A673 (cell line): ENCODE results near the gene AP3S2. TPM values are rescaled to one million over a fixed set of nuclear protein-coding genes. Genes with fewer than 3 reads are reported as not detected.

Source experiments
- BruUV-seq: library from RNA; stranded (reverse); fragments of 400-500 nt; replicated peaks from 2 replicates; lab custom pipeline; 2021; lab: Mats Ljungman, UMichigan
- CTCF ChIA-PET: fragments of 300-600 bp; sonication (Branson Sonifier 250); formaldehyde crosslinking; loops from one replicate; lab custom pipeline; 2022; ENCODE audit warnings: antibody characterized with exemption; lab: Charles Lee
- POLR2A ChIA-PET: fragments of 300-600 bp; sonication (Branson Sonifier 250); formaldehyde crosslinking; loops from one replicate; lab custom pipeline; 2022; ENCODE audit warnings: antibody characterized with exemption; ENCODE audit not compliant: low non-redundant PET; lab: Charles Lee
- DNase-seq: peaks from one replicate; pipeline ENCODE4 v3.0.0-alpha.2; 2015; ENCODE audit warnings: low spot score
- H3K27ac ChIP-seq: fragments of 200-600 bp; sonication (generic); 2 replicates; pipeline ENCODE4 v1.5.1; 2016; ENCODE audit warnings: mixed run types, low read depth, mild to moderate bottlenecking, mixed read lengths, antibody characterized with exemption, low read length; ENCODE audit not compliant: poor library complexity, severe bottlenecking
- H3K27me3 ChIP-seq: fragments of 200-600 bp; sonication (generic); replicated peaks from 2 replicates; pipeline ENCODE4 v1.6.1; 2017; ENCODE audit warnings: mixed run types, low read depth, mild to moderate bottlenecking, mixed read lengths, antibody characterized with exemption, low read length; ENCODE audit not compliant: insufficient read depth, poor library complexity
- H3K36me3 ChIP-seq: fragments of 200-600 bp; sonication (generic); 2 replicates; pipeline ENCODE4 v1.6.1; 2016; ENCODE audit warnings: mixed run types, mild to moderate bottlenecking, mixed read lengths, antibody characterized with exemption, low read length; ENCODE audit not compliant: insufficient read depth, poor library complexity, severe bottlenecking
- H3K4me1 ChIP-seq: fragments of 200-600 bp; sonication (generic); 2 replicates; pipeline ENCODE4 v1.6.1; 2017; ENCODE audit warnings: mixed run types, mild to moderate bottlenecking, mixed read lengths, antibody characterized with exemption, low read length; ENCODE audit not compliant: insufficient read depth, poor library complexity, severe bottlenecking
- H3K4me3 ChIP-seq: fragments of 200-600 bp; sonication (generic); 2 replicates; pipeline ENCODE4 v1.5.1; 2016; ENCODE audit warnings: low read depth, mixed run types, mild to moderate bottlenecking, mixed read lengths, low read length; ENCODE audit not compliant: poor library complexity, severe bottlenecking
- H3K9me3 ChIP-seq: fragments of 200-600 bp; sonication (generic); 2 replicates; pipeline ENCODE4 v1.6.1; 2016; ENCODE audit warnings: mixed run types, low read depth, mild to moderate bottlenecking, mixed read lengths, antibody characterized with exemption, low read length; ENCODE audit not compliant: poor library complexity, severe bottlenecking
- CTCF ChIP-seq: fragments of 300-800, 200-600 bp; sonication (generic); conservative IDR thresholded peaks from 2 replicates; pipeline ENCODE4 v1.5.1; 2017; ENCODE audit warnings: low read depth, mild to moderate bottlenecking, antibody characterized with exemption, low read length, moderate library complexity, mixed read lengths
- EZH2 ChIP-seq: fragments of 200-600 bp; sonication (generic); IDR thresholded peaks from 2 replicates; pipeline ENCODE4 v1.6.1; 2017; ENCODE audit warnings: borderline replicate concordance, low read depth, mild to moderate bottlenecking, mixed read lengths, antibody characterized with exemption, low read length; ENCODE audit not compliant: poor library complexity, severe bottlenecking
- intact Hi-C: fragments of 100-400 bp; cut with micrococcal nuclease; formaldehyde crosslinking; loops from one replicate; pipeline ENCODE4 v1.10.0; 2022; ENCODE audit not compliant: unreplicated experiment
- total RNA-seq: library from RNA; stranded (reverse); gene quantifications from 2 replicates; pipeline ENCODE4 v1.2.3, GENCODE V29; 2021

The AP3S2 gene
- total RNA-seq, 1 experiment from 2014 or later = 32.0 TPM

GRCh38 chr15:89823836-89824606 lies 69.8 kb downstream of the AP3S2 start:
- CTCF ChIA-PET = no interaction called here
- BruUV-seq = no TSS peak
- TF ChIP-seq CTCF (no peak), EZH2 (no peak)
- Histone ChIP-seq H3K36me3 (no peaks in the 10 kb centered on the region), H3K9me3 (no peaks in the 10 kb centered on the region), H3K4me1 (no peaks in the 10 kb centered on the region), H3K27ac (no peak overlapping the region), H3K4me3 (no peak overlapping the region), H3K27me3 (no peaks in the 10 kb centered on the region)
- no peak for DNase-seq
- POLR2A ChIA-PET = no interaction called here
- intact Hi-C loops = no loop called here

- TF ChIP-seq CTCF = no peak
- no peak for DNase-seq
- CTCF ChIA-PET = no interaction called here
- no peak overlapping the region for H3K27ac ChIP-seq
- H3K4me3 ChIP-seq = no peak overlapping the region
- intact Hi-C loops = no loop called here
- no peaks in the 10 kb centered on the region for H3K9me3 ChIP-seq
- no peaks in the 10 kb centered on the region for H3K27me3 ChIP-seq
- BruUV-seq = no TSS peak
- no peaks in the 10 kb centered on the region for H3K36me3 ChIP-seq
- H3K4me1 ChIP-seq = no peaks in the 10 kb centered on the region
- POLR2A ChIA-PET = no interaction called here
These were observed 70.7 kb downstream of the AP3S2 start for GRCh38 chr15:89822951-89823711.

GRCh38 chr15:89822611-89822950 lies 71.2 kb downstream of the AP3S2 start:
- Histone ChIP-seq H3K9me3 (no peaks in the 10 kb centered on the region), H3K4me1 (no peaks in the 10 kb centered on the region), H3K27ac (no peak overlapping the region), H3K27me3 (no peaks in the 10 kb centered on the region), H3K36me3 (no peaks in the 10 kb centered on the region), H3K4me3 (no peak overlapping the region)
- BruUV-seq = no TSS peak
- TF ChIP-seq EZH2 (no peak), CTCF (no peak)
- ChIA-PET POLR2A (no interaction called here), CTCF (interaction anchor here (0.5 kb wide), 1 partner anchor 157 kb away, joined by 3 read pairs; no protein-coding TSS in a partner anchor)
- intact Hi-C loops = no loop called here
- peak; percentile 53 for DNase-seq
